Suprapubic skin (tissue), 4 donors: Measurements from ENCODE around the gene WDR6.

Experiments used
- EP300 ChIP-seq: sonication (generic); formaldehyde crosslinking; IDR thresholded peaks from one replicate; pipeline ENCODE4 v1.6.1; 2017; ENCODE audit warnings: antibody characterized with exemption
- POLR2AphosphoS5 ChIP-seq, 3 donors: sonication (generic); formaldehyde crosslinking; IDR thresholded peaks; one replicate each; pipeline ENCODE4 v1.6.1; 2017; ENCODE audit warnings: antibody characterized with exemption in 3 of 3
- TF ChIP-seq, protein P1 (sequence below), 2 donors: fragments of 200-600 bp in 1 of 2; fragments of 450-650 bp in 1 of 2; sonication (generic) in 1 of 2; IDR thresholded peaks; one replicate each; pipeline ENCODE4 v1.5.1; 2016 to 2019; ENCODE audit warnings: antibody characterized with exemption in 2 of 2, mild to moderate bottlenecking in 1 of 2, moderate library complexity in 1 of 2

- no peak for TF ChIP-seq POLR2AphosphoS5 (IDR thresholded peaks at IDR 0.05)
- TF ChIP-seq, protein P1, sequence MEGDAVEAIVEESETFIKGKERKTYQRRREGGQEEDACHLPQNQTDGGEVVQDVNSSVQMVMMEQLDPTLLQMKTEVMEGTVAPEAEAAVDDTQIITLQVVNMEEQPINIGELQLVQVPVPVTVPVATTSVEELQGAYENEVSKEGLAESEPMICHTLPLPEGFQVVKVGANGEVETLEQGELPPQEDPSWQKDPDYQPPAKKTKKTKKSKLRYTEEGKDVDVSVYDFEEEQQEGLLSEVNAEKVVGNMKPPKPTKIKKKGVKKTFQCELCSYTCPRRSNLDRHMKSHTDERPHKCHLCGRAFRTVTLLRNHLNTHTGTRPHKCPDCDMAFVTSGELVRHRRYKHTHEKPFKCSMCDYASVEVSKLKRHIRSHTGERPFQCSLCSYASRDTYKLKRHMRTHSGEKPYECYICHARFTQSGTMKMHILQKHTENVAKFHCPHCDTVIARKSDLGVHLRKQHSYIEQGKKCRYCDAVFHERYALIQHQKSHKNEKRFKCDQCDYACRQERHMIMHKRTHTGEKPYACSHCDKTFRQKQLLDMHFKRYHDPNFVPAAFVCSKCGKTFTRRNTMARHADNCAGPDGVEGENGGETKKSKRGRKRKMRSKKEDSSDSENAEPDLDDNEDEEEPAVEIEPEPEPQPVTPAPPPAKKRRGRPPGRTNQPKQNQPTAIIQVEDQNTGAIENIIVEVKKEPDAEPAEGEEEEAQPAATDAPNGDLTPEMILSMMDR (IDR thresholded peaks at IDR 0.05) = no peak
- TF ChIP-seq EP300 = no peak
Observed at GRCh38 chr3:48962340-48962739, 44.9 kb upstream of the WDR6 start.
